Measurements from ENCODE around the gene RAB11FIP4. TPM values are rescaled to one million over a fixed set of nuclear protein-coding genes. Genes with fewer than 3 reads are reported as not detected.

RAB11FIP4 gene
- total and polyA plus RNA-seq, 2 of the 13 experiments (the other 11 are each of a cell fraction or from before 2014, with no cell fraction given): 28.0 to 89.3 TPM

DNA sequence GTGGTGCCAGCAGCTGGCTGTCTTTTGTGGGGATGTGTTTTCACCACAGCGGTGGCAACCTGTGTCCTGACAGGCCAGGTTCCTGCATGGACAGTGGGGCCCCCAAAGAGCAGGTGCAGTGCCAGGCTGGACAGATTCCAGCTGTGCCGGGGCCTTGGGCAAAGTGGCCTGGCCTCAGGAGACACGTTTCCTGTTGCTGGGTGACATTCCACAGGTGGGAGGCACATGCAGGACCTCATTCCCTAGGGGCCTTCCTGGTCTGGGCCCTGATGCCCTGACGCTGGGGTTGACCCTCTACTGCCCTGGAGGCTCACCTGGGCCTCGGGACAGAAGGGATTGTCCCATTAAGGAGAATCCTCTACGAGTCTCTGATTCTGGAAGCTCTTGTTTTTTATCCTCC lies 182.4 kb downstream of the RAB11FIP4 start:
- no peaks in the 10 kb centered on the region for H3K79me2 ChIP-seq (ENCODE audit: insufficient read depth, low read length)
- no peak overlapping the region for H3K4me2 ChIP-seq (ENCODE audit: low read depth, low read length)
- H3K27me3 ChIP-seq (ENCODE audit: control insufficient read depth in 1 of 2, insufficient read depth in 2 of 2, low read length in 2 of 2): peaks cover 7 to 30% of the 10 kb centered on the region in 2 experiments; a peak in 4 of 5 replicates
- H3K4me3 ChIP-seq (replicated peaks in 1 of 3; ENCODE audit: insufficient read depth in 1 of 3, low read depth in 2 of 3, low read length in 3 of 3): no peak overlapping the region
- CTCF ChIA-PET (ENCODE audit: low intra/inter-chr PET ratio, low total read pairs): no interaction called here
- no peak overlapping the region for H2AFZ ChIP-seq (ENCODE audit: low read length)
- intact Hi-C loops (cut with micrococcal nuclease; ENCODE audit: unreplicated experiment): no loop called here
- in situ Hi-C loops (cut with HindIII; ENCODE audit: extremely low pct_ligation_motif_present, low pct_unique_long_range_greater_than_20kb): no loop called here
- WGBS (ENCODE audit: low lambda C conversion rate): 24% methylated on average over 3 of the region's 6 CpGs
- TF ChIP-seq ZNF556 (CRISPR knock-in tag; IDR thresholded peaks at IDR 0.05; ENCODE audit: borderline replicate concordance) (no peak), KAT7 (CRISPR knock-in tag; IDR thresholded peaks at IDR 0.05; ENCODE audit: borderline replicate concordance) (no peak), ZNF30 (CRISPR knock-in tag; IDR thresholded peaks at IDR 0.05) (no peak), ARNTL (CRISPR knock-in tag; IDR thresholded peaks at IDR 0.05) (no peak), RFX5 (IDR thresholded peaks at IDR 0.05; ENCODE audit: low read depth, low read length) (0 out of 2 replicates have a peak, but pooled peaks have one; percentile 37)
- H3K27ac ChIP-seq (ENCODE audit: extremely low read length, insufficient read depth, low read length): no peak overlapping the region
- POLR2A ChIA-PET: no interaction called here
- no peaks in the 10 kb centered on the region for H3K4me1 ChIP-seq (ENCODE audit: insufficient read depth, low read length)
- ATAC-seq (no peak), FAIRE-seq (no peak), DNase-seq (ENCODE audit: low spot score) (no peak)
- no TSS peak for BruUV-seq (replicated peaks)
- H4K20me1 ChIP-seq (ENCODE audit: insufficient read depth, low read length): no peaks in the 10 kb centered on the region
- H3K9me3 ChIP-seq (ENCODE audit: low read length): no peaks in the 10 kb centered on the region
- no peak overlapping the region for H3K9ac ChIP-seq (ENCODE audit: insufficient read depth, low read depth, low read length)
- H3K36me3 ChIP-seq (replicated peaks in 1 of 2; ENCODE audit: control insufficient read depth in 1 of 2, insufficient read depth in 2 of 2, low read length in 2 of 2): no peaks in the 10 kb centered on the region

DNA sequence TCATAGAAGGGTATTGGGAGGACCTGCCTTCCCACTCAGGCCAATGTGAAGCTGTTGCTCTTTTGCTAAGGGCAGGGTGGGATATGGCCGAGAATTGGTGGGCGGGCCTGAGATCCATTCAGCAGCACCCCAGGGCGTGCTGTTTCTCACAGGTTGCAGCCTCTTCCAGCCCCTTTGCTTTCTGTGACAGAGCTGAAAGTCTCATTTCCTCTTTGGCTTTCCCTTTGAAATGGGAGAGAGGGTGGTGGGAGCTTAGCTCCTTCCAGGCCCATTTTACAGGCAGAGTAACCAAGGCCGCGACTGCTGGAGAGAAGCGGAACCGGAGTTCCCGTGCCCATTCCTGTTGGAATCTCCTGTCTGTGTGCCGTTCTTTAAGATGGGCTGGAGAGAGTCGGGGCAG lies 183.0 kb downstream of the RAB11FIP4 start:
- H3K79me2 ChIP-seq (ENCODE audit: insufficient read depth, low read length): no peaks in the 10 kb centered on the region

More for the DNA sequence above, 183.0 kb downstream of the RAB11FIP4 start:
- TF ChIP-seq TEAD2 (CRISPR knock-in tag; IDR thresholded peaks at IDR 0.05): no peak
- TF ChIP-seq ZNF629 (CRISPR knock-in tag; conservative IDR thresholded peaks at IDR 0.05): peak; percentile 26; the same call in 1 of the 2 replicates
- TF ChIP-seq, protein P1, sequence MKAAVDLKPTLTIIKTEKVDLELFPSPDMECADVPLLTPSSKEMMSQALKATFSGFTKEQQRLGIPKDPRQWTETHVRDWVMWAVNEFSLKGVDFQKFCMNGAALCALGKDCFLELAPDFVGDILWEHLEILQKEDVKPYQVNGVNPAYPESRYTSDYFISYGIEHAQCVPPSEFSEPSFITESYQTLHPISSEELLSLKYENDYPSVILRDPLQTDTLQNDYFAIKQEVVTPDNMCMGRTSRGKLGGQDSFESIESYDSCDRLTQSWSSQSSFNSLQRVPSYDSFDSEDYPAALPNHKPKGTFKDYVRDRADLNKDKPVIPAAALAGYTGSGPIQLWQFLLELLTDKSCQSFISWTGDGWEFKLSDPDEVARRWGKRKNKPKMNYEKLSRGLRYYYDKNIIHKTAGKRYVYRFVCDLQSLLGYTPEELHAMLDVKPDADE (CRISPR knock-in tag; IDR thresholded peaks at IDR 0.05): no peak
- no peak for TF ChIP-seq ZNF547 (CRISPR knock-in tag; IDR thresholded peaks at IDR 0.05)
- TF ChIP-seq, protein P2, sequence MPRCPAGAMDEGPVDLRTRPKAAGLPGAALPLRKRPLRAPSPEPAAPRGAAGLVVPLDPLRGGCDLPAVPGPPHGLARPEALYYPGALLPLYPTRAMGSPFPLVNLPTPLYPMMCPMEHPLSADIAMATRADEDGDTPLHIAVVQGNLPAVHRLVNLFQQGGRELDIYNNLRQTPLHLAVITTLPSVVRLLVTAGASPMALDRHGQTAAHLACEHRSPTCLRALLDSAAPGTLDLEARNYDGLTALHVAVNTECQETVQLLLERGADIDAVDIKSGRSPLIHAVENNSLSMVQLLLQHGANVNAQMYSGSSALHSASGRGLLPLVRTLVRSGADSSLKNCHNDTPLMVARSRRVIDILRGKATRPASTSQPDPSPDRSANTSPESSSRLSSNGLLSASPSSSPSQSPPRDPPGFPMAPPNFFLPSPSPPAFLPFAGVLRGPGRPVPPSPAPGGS (CRISPR knock-in tag; IDR thresholded peaks at IDR 0.05): no peak
- TF ChIP-seq, protein P3, sequence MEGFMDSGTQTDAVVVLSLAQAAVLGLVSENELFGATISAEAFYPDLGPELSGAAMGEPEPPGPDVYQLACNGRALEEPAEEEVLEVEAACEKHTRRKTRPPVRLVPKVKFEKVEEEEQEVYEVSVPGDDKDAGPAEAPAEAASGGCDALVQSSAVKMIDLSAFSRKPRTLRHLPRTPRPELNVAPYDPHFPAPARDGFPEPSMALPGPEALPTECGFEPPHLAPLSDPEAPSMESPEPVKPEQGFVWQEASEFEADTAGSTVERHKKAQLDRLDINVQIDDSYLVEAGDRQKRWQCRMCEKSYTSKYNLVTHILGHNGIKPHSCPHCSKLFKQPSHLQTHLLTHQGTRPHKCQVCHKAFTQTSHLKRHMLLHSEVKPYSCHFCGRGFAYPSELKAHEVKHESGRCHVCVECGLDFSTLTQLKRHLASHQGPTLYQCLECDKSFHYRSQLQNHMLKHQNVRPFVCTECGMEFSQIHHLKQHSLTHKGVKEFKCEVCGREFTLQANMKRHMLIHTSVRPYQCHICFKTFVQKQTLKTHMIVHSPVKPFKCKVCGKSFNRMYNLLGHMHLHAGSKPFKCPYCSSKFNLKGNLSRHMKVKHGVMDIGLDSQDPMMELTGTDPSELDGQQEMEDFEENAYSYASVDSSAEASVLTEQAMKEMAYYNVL (CRISPR knock-in tag; IDR thresholded peaks at IDR 0.05; ENCODE audit: borderline replicate concordance): no peak
- no peak for TF ChIP-seq TMF1 (CRISPR knock-in tag; IDR thresholded peaks at IDR 0.05; ENCODE audit: low read depth)
- TF ChIP-seq KAT8 (CRISPR knock-in tag; IDR thresholded peaks at IDR 0.05): no peak
- Histone ChIP-seq H3K9me3 (ENCODE audit: low read length) (no peaks in the 10 kb centered on the region), H3K27me3 (ENCODE audit: control insufficient read depth in 1 of 2, insufficient read depth in 2 of 2, low read length in 2 of 2) (peaks cover 7 to 30% of the 10 kb centered on the region in 2 experiments; a peak in 4 of 5 replicates), H4K20me1 (ENCODE audit: insufficient read depth, low read length) (no peaks in the 10 kb centered on the region), H3K9ac (ENCODE audit: insufficient read depth, low read depth, low read length) (no peak overlapping the region), H3K4me3 (replicated peaks in 1 of 3; ENCODE audit: insufficient read depth in 1 of 3, low read depth in 2 of 3, low read length in 3 of 3) (no peak overlapping the region), H2AFZ (ENCODE audit: low read length) (no peak overlapping the region), H3K27ac (ENCODE audit: extremely low read length, insufficient read depth, low read length) (no peak overlapping the region), H3K4me1 (ENCODE audit: insufficient read depth, low read length) (no peaks in the 10 kb centered on the region), H3K4me2 (ENCODE audit: low read depth, low read length) (no peak overlapping the region), H3K36me3 (replicated peaks in 1 of 2; ENCODE audit: control insufficient read depth in 1 of 2, insufficient read depth in 2 of 2, low read length in 2 of 2) (no peaks in the 10 kb centered on the region)
- ATAC-seq (no peak), FAIRE-seq (no peak), DNase-seq (ENCODE audit: low spot score) (no peak)
- ChIA-PET CTCF (ENCODE audit: low intra/inter-chr PET ratio, low total read pairs) (no interaction called here), POLR2A (no interaction called here)
- intact Hi-C loops (cut with micrococcal nuclease; ENCODE audit: unreplicated experiment) (no loop called here), in situ Hi-C loops (cut with HindIII; ENCODE audit: extremely low pct_ligation_motif_present, low pct_unique_long_range_greater_than_20kb) (no loop called here)
- BruUV-seq (replicated peaks): no TSS peak
- 73% methylated on average over 10 of the region's 10 CpGs for WGBS (ENCODE audit: low lambda C conversion rate)

Measured in HepG2 (cell line).